Mesenchymal stem cell (in vitro differentiated cells and primary cell): ENCODE data around the gene ITGA1.
"Not testable (repeated sequence)": the region's sequence is repeated elsewhere in the genome, so short reads cannot be mapped to it uniquely, and the experiment has no call there.

Experiments used
- DNase-seq: peaks from one replicate; pipeline ENCODE4 v3.0.0-alpha.2; 2013
- H2AFZ ChIP-seq: one replicate; pipeline ENCODE4 v1.6.1; 2013; ENCODE audit warnings: low read depth, mild to moderate bottlenecking, control low read depth, inconsistent platforms, low read length, moderate library complexity
- H2AK5ac ChIP-seq: 2 replicates; pipeline ENCODE4 v1.6.1; 2013; ENCODE audit warnings: low read length, moderate library complexity, mild to moderate bottlenecking, inconsistent platforms; ENCODE audit not compliant: severe bottlenecking
- H2BK120ac ChIP-seq: one replicate; pipeline ENCODE4 v1.6.1; 2013; ENCODE audit warnings: low read depth, mild to moderate bottlenecking, inconsistent platforms, low read length, moderate library complexity
- H2BK12ac ChIP-seq, 2 experiments: one replicate each; pipeline ENCODE4 v1.6.1; 2013; ENCODE audit warnings: inconsistent platforms in 2 of 2, low read length in 2 of 2, mild to moderate bottlenecking in 2 of 2, moderate library complexity in 2 of 2, control low read depth in 1 of 2
- H2BK15ac ChIP-seq: one replicate; pipeline ENCODE4 v1.6.1; 2013; ENCODE audit warnings: mild to moderate bottlenecking, low read depth, inconsistent platforms; ENCODE audit not compliant: poor library complexity, severe bottlenecking
- H2BK5ac ChIP-seq: 2 replicates; pipeline ENCODE4 v1.6.1; 2013; ENCODE audit warnings: low read depth, mild to moderate bottlenecking, low read length, control low read depth, inconsistent platforms; ENCODE audit not compliant: poor library complexity, severe bottlenecking
- H3K14ac ChIP-seq, 2 experiments: one replicate each; pipeline ENCODE4 v1.6.1; 2013; ENCODE audit warnings: inconsistent platforms in 2 of 2, low read length in 2 of 2, control low read depth in 1 of 2, mild to moderate bottlenecking in 1 of 2, moderate library complexity in 1 of 2
- H3K18ac ChIP-seq, 2 experiments: one replicate each; pipeline ENCODE4 v1.6.1; 2013; ENCODE audit warnings: inconsistent platforms in 2 of 2, low read length in 2 of 2, control low read depth in 1 of 2, low read depth in 1 of 2, mild to moderate bottlenecking in 1 of 2
- H3K23ac ChIP-seq, 2 experiments: one replicate each; pipeline ENCODE4 v1.6.1; 2013; ENCODE audit warnings: inconsistent platforms in 2 of 2, low read length in 2 of 2, mild to moderate bottlenecking in 2 of 2, moderate library complexity in 2 of 2, control low read depth in 1 of 2
- H3K27ac ChIP-seq: 2 replicates; pipeline ENCODE4 v1.5.1; 2013; ENCODE audit warnings: mild to moderate bottlenecking, moderate library complexity, low read length, control low read depth, inconsistent platforms; ENCODE audit not compliant: poor library complexity, severe bottlenecking
- H3K27me3 ChIP-seq, 2 experiments: 2 replicates each; pipeline versions ENCODE4 v1.6.1 to v1.7.0; 2013; ENCODE audit warnings: low read length in 2 of 2, mild to moderate bottlenecking in 2 of 2, moderate library complexity in 2 of 2, control low read depth in 1 of 2, inconsistent platforms in 1 of 2; ENCODE audit not compliant: control insufficient read depth in 1 of 2, insufficient read depth in 1 of 2
- H3K36me3 ChIP-seq, 2 experiments: 2 replicates each; pipeline versions ENCODE4 v1.6.1 to v1.7.0; 2013; ENCODE audit warnings: low read length in 2 of 2, control low read depth in 1 of 2, inconsistent platforms in 1 of 2, low read depth in 1 of 2, mild to moderate bottlenecking in 1 of 2; ENCODE audit not compliant: insufficient read depth in 2 of 2, control insufficient read depth in 1 of 2
- H3K4ac ChIP-seq, 2 experiments: one replicate each; pipeline ENCODE4 v1.6.1; 2013; ENCODE audit warnings: inconsistent platforms in 2 of 2, low read length in 2 of 2, mild to moderate bottlenecking in 2 of 2, moderate library complexity in 2 of 2, control low read depth in 1 of 2, low read depth in 1 of 2
- H3K4me1 ChIP-seq: 2 replicates; pipeline ENCODE4 v1.6.1; 2013; ENCODE audit warnings: low read depth, low read length, control low read depth; ENCODE audit not compliant: control insufficient read depth, insufficient read depth
- H3K4me2 ChIP-seq: 2 replicates; pipeline ENCODE4 v1.6.1; 2013; ENCODE audit warnings: low read length, mild to moderate bottlenecking, inconsistent platforms; ENCODE audit not compliant: poor library complexity, severe bottlenecking
- H3K4me3 ChIP-seq, 2 experiments: 2 replicates each; pipeline versions ENCODE4 v1.5.1 to v1.7.0; 2013; ENCODE audit warnings: low read length in 2 of 2, mild to moderate bottlenecking in 2 of 2, control low read depth in 1 of 2, low read depth in 1 of 2; ENCODE audit not compliant: insufficient read depth in 1 of 2
- H3K79me1 ChIP-seq: replicated peaks from 2 replicates; pipeline ENCODE4 v1.6.1; 2013; ENCODE audit warnings: mild to moderate bottlenecking, control low read depth, low read length, inconsistent platforms; ENCODE audit not compliant: poor library complexity, severe bottlenecking
- H3K9ac ChIP-seq: 2 replicates; pipeline ENCODE4 v1.7.0; 2013; ENCODE audit warnings: mild to moderate bottlenecking, low read length, moderate library complexity
- H3K9me3 ChIP-seq: 2 replicates; pipeline ENCODE4 v1.7.0; 2013; ENCODE audit warnings: mild to moderate bottlenecking, low read length; ENCODE audit not compliant: control insufficient read depth
- H4K8ac ChIP-seq: one replicate; pipeline ENCODE4 v1.6.1; 2013; ENCODE audit warnings: inconsistent platforms, mild to moderate bottlenecking, low read length, moderate library complexity
- H4K91ac ChIP-seq: one replicate; pipeline ENCODE4 v1.6.1; 2013; ENCODE audit warnings: mild to moderate bottlenecking, low read length, inconsistent platforms
- WGBS: methylation state at CpG from one replicate; pipeline ENCODE4 v1.1.7; 2013; ENCODE audit warnings: mixed read lengths; 5-methylcytosine and 5-hydroxymethylcytosine counted together

The ITGA1 gene

DNA sequence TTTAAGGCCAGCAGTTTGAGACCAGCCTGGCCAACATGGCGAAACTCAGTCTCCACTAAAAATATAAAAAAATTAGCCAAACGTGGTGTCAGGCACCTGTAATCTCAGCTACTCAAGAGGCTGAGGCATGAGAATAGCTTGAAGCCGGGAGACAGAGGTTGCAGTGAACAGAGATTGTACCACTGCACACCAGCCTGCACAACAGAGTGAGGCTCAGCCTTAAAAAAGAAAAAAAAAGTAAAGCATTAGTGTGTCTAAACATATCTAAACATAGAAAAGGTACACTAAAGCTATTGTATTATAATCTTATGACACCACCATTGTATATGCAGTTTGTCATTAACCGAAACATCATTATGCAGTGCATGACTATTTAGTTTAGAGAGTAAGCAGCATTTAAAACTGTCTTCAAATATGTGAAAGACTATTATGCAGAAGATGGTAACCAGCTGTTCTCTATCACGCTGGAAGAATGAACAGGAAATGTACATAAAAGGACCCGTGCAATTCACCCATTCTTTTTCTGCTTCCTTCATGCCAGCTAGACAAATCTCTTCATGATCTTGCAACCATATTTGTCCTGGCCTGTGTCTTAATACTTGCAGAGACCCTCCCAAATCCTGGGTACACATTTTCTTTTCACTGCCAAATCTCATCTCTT, 58.6 kb downstream of the ITGA1 start:
- Histone ChIP-seq H4K91ac (peak overlapping the region; percentile 45), H3K9ac (no peak overlapping the region), H3K18ac (peak overlapping the region; percentile 72 to 84), H4K8ac (no peak overlapping the region), H2BK5ac (no peak overlapping the region), H2AK5ac (no peak overlapping the region), H3K79me1 (peaks cover 8% of the 10 kb centered on the region), H3K36me3 (no peaks in the 10 kb centered on the region), H3K23ac (no peak overlapping the region), H2AFZ (no peak overlapping the region), H3K27ac (peak overlapping the region; percentile 72), H3K27me3 (no peaks in the 10 kb centered on the region), H3K4ac (peak overlapping the region in 1 of 2 experiments; percentile 82), H3K14ac (no peak overlapping the region), H2BK12ac (peak overlapping the region; percentile 42 to 72), H2BK120ac (no peak overlapping the region), H3K4me1 (peaks cover 7% of the 10 kb centered on the region), H2BK15ac (no peak overlapping the region), H3K4me3 (no peak overlapping the region), H3K4me2 (no peak overlapping the region), H3K9me3 (no peaks in the 10 kb centered on the region)
- WGBS, result 49% methylated on average over 4 of the region's 6 CpGs
- peak; percentile 63 for DNase-seq

DNA sequence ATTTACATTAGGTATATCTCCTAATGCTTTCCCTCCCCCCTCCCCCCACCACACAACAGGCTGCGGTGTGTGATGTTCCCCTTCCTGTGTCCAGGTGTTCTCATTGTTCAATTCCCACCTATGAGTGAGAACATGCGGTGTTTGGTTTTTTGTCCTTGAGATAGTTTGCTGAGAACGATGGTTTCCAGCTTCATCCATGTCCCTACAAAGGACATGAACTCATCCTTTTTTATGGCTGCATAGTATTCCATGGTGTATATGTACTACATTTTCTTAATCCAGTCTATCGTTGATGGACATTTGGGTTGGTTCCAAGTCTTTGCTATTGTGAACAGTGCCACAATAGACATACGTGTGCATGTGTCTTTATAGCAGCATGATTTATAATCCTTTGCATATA, 61.0 kb downstream of the ITGA1 start:
- DNase-seq, H2BK5ac ChIP-seq, H3K9ac ChIP-seq, H3K27ac ChIP-seq, H2AFZ ChIP-seq, H3K36me3 ChIP-seq, H4K91ac ChIP-seq, H2BK12ac ChIP-seq, H3K4me1 ChIP-seq, H3K4me3 ChIP-seq, H4K8ac ChIP-seq, H3K18ac ChIP-seq, H2AK5ac ChIP-seq, H3K27me3 ChIP-seq, H2BK120ac ChIP-seq, H3K14ac ChIP-seq, H3K9me3 ChIP-seq, H3K79me1 ChIP-seq, H3K4me2 ChIP-seq, H3K23ac ChIP-seq, H2BK15ac ChIP-seq, H3K4ac ChIP-seq: not testable (repeated sequence)
- 90% methylated on average over 2 of the region's 5 CpGs for WGBS

DNA sequence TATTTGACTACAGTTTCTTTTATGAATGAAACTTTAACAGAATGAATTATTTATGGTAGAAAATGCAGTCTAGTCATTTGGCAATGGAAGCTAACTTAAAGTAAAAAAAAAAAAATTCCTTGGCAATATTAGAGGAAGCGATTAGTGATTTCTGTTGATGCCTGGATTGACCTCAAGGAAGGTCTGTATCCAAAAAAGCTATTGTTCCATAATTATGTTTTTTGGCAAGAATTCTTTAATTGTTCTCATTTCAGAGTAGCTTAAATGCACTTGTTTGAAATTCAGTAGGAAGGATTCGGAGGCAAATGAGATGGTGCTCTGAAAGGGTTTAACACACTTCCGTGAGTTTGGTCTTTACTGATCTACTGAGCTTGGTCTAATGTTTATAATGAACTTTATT, 61.8 kb downstream of the ITGA1 start:
- Histone ChIP-seq H2BK5ac (no peak overlapping the region), H2AFZ (no peak overlapping the region), H2BK120ac (no peak overlapping the region), H3K27ac (no peak overlapping the region), H3K23ac (no peak overlapping the region), H4K91ac (no peak overlapping the region), H3K4me3 (no peak overlapping the region), H3K4ac (no peak overlapping the region), H3K9me3 (no peaks in the 10 kb centered on the region), H3K36me3 (no peaks in the 10 kb centered on the region), H3K79me1 (peaks cover 6% of the 10 kb centered on the region), H4K8ac (no peak overlapping the region), H3K18ac (no peak overlapping the region), H3K27me3 (peaks cover 0 to 4% of the 10 kb centered on the region in 2 experiments), H3K9ac (no peak overlapping the region), H3K4me2 (no peak overlapping the region), H2BK15ac (no peak overlapping the region), H2AK5ac (no peak overlapping the region), H2BK12ac (no peak overlapping the region), H3K14ac (no peak overlapping the region), H3K4me1 (peaks cover 7% of the 10 kb centered on the region)
- DNase-seq, result no peak
- 96% methylated on average over 3 of the region's 3 CpGs for WGBS

DNA sequence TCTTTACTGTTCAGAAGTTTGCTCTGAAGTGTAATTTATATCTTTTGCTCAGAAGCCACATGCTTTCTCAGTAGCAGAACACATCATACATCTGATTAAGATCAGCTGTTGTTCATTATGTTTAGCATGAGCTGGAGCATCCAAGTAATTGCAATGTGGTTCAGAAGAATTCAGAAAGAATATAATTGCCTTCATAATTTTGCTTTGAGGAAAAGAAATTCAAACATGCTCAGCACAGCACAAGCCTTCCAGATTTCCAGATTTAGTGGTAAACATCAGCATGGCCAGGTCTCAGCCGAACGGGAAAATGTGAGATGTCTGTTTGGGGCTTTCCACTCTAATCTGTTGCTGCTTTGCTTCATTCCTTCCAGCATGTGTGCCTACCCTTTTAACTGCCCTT, 65.9 kb downstream of the ITGA1 start:
- Histone ChIP-seq H3K4me1 (peaks cover 5% of the 10 kb centered on the region), H2BK5ac (no peak overlapping the region), H3K4me3 (peak overlapping the region in 1 of 2 experiments; percentile 20), H3K14ac (no peak overlapping the region), H3K27me3 (peaks cover 0 to 4% of the 10 kb centered on the region in 2 experiments), H4K8ac (no peak overlapping the region), H3K4me2 (no peak overlapping the region), H2AK5ac (peak overlapping the region; percentile 77), H3K27ac (no peak overlapping the region), H3K18ac (peak overlapping the region; percentile 13 to 59), H2BK15ac (no peak overlapping the region), H4K91ac (no peak overlapping the region), H2AFZ (no peak overlapping the region), H3K36me3 (no peaks in the 10 kb centered on the region), H2BK120ac (no peak overlapping the region), H3K9ac (peak overlapping the region; percentile 42), H3K23ac (no peak overlapping the region), H3K9me3 (no peaks in the 10 kb centered on the region), H3K79me1 (no peaks in the 10 kb centered on the region), H2BK12ac (no peak overlapping the region), H3K4ac (no peak overlapping the region)
- no peak for DNase-seq
- WGBS, result 73% methylated on average over 2 of the region's 2 CpGs
